HepG2 (cell line): ENCODE measurements around the gene ECHDC1. TPM values are rescaled to one million over a fixed set of nuclear protein-coding genes. Genes with fewer than 3 reads are reported as not detected.

Source experiments
- CBFB ChIP-seq: sonication (generic); formaldehyde crosslinking; IDR thresholded peaks from 2 replicates; pipeline ENCODE4 v1.4.0; 2020; ENCODE audit warnings: missing genetic modification reagents
- CBX1 ChIP-seq: IDR thresholded peaks from one replicate; pipeline ENCODE4 v1.6.1; 2016; ENCODE audit warnings: antibody characterized with exemption, low read depth
- FLYWCH1 ChIP-seq: sonication (generic); formaldehyde crosslinking; IDR thresholded peaks from 2 replicates; pipeline ENCODE4 v1.8.1; 2023; ENCODE audit warnings: mild to moderate bottlenecking, missing genetic modification reagents
- KDM3A ChIP-seq: IDR thresholded peaks from 2 replicates; pipeline ENCODE4 v1.6.1; 2018; ENCODE audit warnings: low read depth, missing compliant biosample characterization
- MED1 ChIP-seq: sonication (generic); formaldehyde crosslinking; IDR thresholded peaks from 2 replicates; pipeline ENCODE4 v1.4.0; 2020; ENCODE audit warnings: missing genetic modification reagents
- MED13 ChIP-seq: sonication (generic); formaldehyde crosslinking; IDR thresholded peaks from 2 replicates; pipeline ENCODE4 v1.5.0; 2020; ENCODE audit warnings: missing genetic modification reagents
- MED8 ChIP-seq: sonication (generic); formaldehyde crosslinking; IDR thresholded peaks from 2 replicates; pipeline ENCODE4 v1.8.1; 2023; ENCODE audit warnings: mild to moderate bottlenecking, missing genetic modification reagents; ENCODE audit not compliant: insufficient replicate concordance
- MEF2D ChIP-seq: sonication (generic); formaldehyde crosslinking; IDR thresholded peaks from 2 replicates; pipeline ENCODE4 v1.5.1; 2020; ENCODE audit warnings: mild to moderate bottlenecking, missing genetic modification reagents
- MLXIP ChIP-seq: sonication (generic); formaldehyde crosslinking; IDR thresholded peaks from 2 replicates; pipeline ENCODE4 v1.9.0; 2021; ENCODE audit warnings: missing genetic modification reagents, borderline replicate concordance
- MTF2 ChIP-seq: sonication (generic); formaldehyde crosslinking; IDR thresholded peaks from 2 replicates; pipeline ENCODE4 v1.5.0; 2020; ENCODE audit warnings: missing genetic modification reagents, borderline replicate concordance
- MXD3 ChIP-seq: IDR thresholded peaks from 2 replicates; pipeline ENCODE4 v1.6.1; 2016; ENCODE audit warnings: mild to moderate bottlenecking, missing biosample characterization, missing genetic modification reagents
- NCOA2 ChIP-seq: sonication (generic); formaldehyde crosslinking; IDR thresholded peaks from 2 replicates; pipeline ENCODE4 v1.8.0; 2022; ENCODE audit warnings: inconsistent platforms
- NR0B2 ChIP-seq: sonication (generic); formaldehyde crosslinking; IDR thresholded peaks from 2 replicates; pipeline ENCODE4 v1.4.0; 2020; ENCODE audit warnings: mild to moderate bottlenecking, missing genetic modification reagents
- RFXANK ChIP-seq: IDR thresholded peaks from 2 replicates; pipeline ENCODE4 v1.6.1; 2016
- SATB2 ChIP-seq: sonication (generic); formaldehyde crosslinking; IDR thresholded peaks from 2 replicates; pipeline ENCODE4 v1.5.0; 2020; ENCODE audit warnings: missing genetic modification reagents
- SMYD3 ChIP-seq: sonication (generic); formaldehyde crosslinking; IDR thresholded peaks from 2 replicates; pipeline ENCODE4 v1.8.1; 2023; ENCODE audit warnings: mild to moderate bottlenecking, missing genetic modification reagents
- U2AF1 ChIP-seq: fragments of 200-400 bp; formaldehyde crosslinking; optimal IDR thresholded peaks from 2 replicates; pipeline ENCODE3; 2017; ENCODE audit warnings: mild to moderate bottlenecking, low read depth, low read length
- ZFP36L2 ChIP-seq: sonication (generic); formaldehyde crosslinking; IDR thresholded peaks from 2 replicates; pipeline ENCODE4 v1.4.0; 2020; ENCODE audit warnings: missing genetic modification reagents
- ZNF230 ChIP-seq: sonication (generic); formaldehyde crosslinking; IDR thresholded peaks from 2 replicates; pipeline ENCODE4 v1.4.0; 2020; ENCODE audit warnings: mild to moderate bottlenecking, missing genetic modification reagents
- ZNF263 ChIP-seq: sonication (generic); formaldehyde crosslinking; IDR thresholded peaks from 2 replicates; pipeline ENCODE4 v1.4.0; 2020; ENCODE audit warnings: missing genetic modification reagents
- ZNF329 ChIP-seq: sonication (generic); formaldehyde crosslinking; IDR thresholded peaks from 2 replicates; pipeline ENCODE4 v1.9.0; 2021; ENCODE audit warnings: low read depth, mild to moderate bottlenecking, missing genetic modification reagents
- ZNF724P ChIP-seq: sonication (generic); formaldehyde crosslinking; IDR thresholded peaks from 2 replicates; pipeline ENCODE4 v1.8.0; 2022; ENCODE audit warnings: missing genetic modification reagents, borderline replicate concordance
- ZNF747 ChIP-seq: sonication (generic); formaldehyde crosslinking; IDR thresholded peaks from 2 replicates; pipeline ENCODE4 v1.8.1; 2023; ENCODE audit warnings: missing genetic modification reagents, mild to moderate bottlenecking, borderline replicate concordance
- ZNF75D ChIP-seq: sonication (generic); formaldehyde crosslinking; IDR thresholded peaks from 2 replicates; pipeline ENCODE4 v1.8.1; 2023; ENCODE audit warnings: missing genetic modification reagents, mild to moderate bottlenecking, borderline replicate concordance
- ZNF891 ChIP-seq: sonication (generic); formaldehyde crosslinking; IDR thresholded peaks from 2 replicates; pipeline ENCODE4 v1.5.0; 2020; ENCODE audit warnings: mild to moderate bottlenecking, missing genetic modification reagents
- polyA plus RNA-seq, 8 experiments: library from polyadenylated mRNA; depleted of rRNA in 3 of 8; stranded (reverse) in 7 of 8; unstranded in 1 of 8; fragments of >200 nt; fragmentation: Illumina TruSeq in 4 of 8; extraction: Trizol in 4 of 8; gene quantifications; 2 replicates each; pipeline versions ENCODE4 v1.2.1 to v1.2.3, GENCODE V29; 2011 to 2016; ENCODE audit warnings: low read depth in 4 of 8, missing spikeins in 1 of 8, mixed read lengths in 1 of 8; ENCODE audit not compliant: insufficient read depth in 1 of 8
- total RNA-seq, 5 experiments: library from RNA; depleted of rRNA; stranded (reverse); fragments of >200 nt; fragmentation: Illumina TruSeq; extraction: Trizol; gene quantifications; 2 replicates each; pipeline ENCODE4 v1.2.3, GENCODE V29; 2016; ENCODE audit warnings: low read depth in 1 of 5
- TF ChIP-seq, protein P1 (sequence below): sonication (generic); formaldehyde crosslinking; IDR thresholded peaks from 2 replicates; pipeline ENCODE4 v1.9.0; 2021; ENCODE audit warnings: missing genetic modification reagents, mild to moderate bottlenecking, borderline replicate concordance

The ECHDC1 gene
- total and polyA plus RNA-seq, 2 of the 13 experiments (the other 11 are each of a cell fraction or from before 2014, with no cell fraction given): 32.8 to 98.1 TPM

- TF ChIP-seq ZNF747 (CRISPR knock-in tag): 0 out of 2 replicates have a peak, but pooled peaks have one; percentile 33
- TF ChIP-seq MTF2 (CRISPR knock-in tag): peak; percentile 27; the same call in 1 of the 2 replicates
- no peak; the same call in 1 of the 2 replicates for TF ChIP-seq SMYD3 (CRISPR knock-in tag)
- TF ChIP-seq, protein P1, sequence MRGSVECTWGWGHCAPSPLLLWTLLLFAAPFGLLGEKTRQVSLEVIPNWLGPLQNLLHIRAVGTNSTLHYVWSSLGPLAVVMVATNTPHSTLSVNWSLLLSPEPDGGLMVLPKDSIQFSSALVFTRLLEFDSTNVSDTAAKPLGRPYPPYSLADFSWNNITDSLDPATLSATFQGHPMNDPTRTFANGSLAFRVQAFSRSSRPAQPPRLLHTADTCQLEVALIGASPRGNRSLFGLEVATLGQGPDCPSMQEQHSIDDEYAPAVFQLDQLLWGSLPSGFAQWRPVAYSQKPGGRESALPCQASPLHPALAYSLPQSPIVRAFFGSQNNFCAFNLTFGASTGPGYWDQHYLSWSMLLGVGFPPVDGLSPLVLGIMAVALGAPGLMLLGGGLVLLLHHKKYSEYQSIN: no peak
- TF ChIP-seq KDM3A (CRISPR knock-in tag): peak; percentile 68; the same call in 1 of the 2 replicates
- TF ChIP-seq MXD3: peak; percentile 85
- no peak; the same call in 1 of the 2 replicates for TF ChIP-seq RFXANK (CRISPR knock-in tag)
- no peak for TF ChIP-seq MED13
- peak; percentile 23; the same call in 1 of the 2 replicates for TF ChIP-seq NR0B2
- TF ChIP-seq MED1: peak; percentile 59
- no peak for TF ChIP-seq SATB2
- 0 out of 2 replicates have a peak, but pooled peaks have one; percentile 36 for TF ChIP-seq MLXIP (CRISPR knock-in tag)
- no peak for TF ChIP-seq FLYWCH1 (CRISPR knock-in tag)
- TF ChIP-seq NCOA2: no peak
- TF ChIP-seq MEF2D: no peak
- 0 out of 2 replicates have a peak, but pooled peaks have one; percentile 3 for TF ChIP-seq ZFP36L2 (CRISPR knock-in tag)
- TF ChIP-seq CBFB (CRISPR knock-in tag): peak; percentile 29; the same call in 1 of the 2 replicates
- TF ChIP-seq CBX1: no peak
- peak; percentile 75 for TF ChIP-seq MED8 (CRISPR knock-in tag)
- TF ChIP-seq ZNF891: peak; percentile 71; the same call in 1 of the 2 replicates
- TF ChIP-seq ZNF75D: no peak
- no peak for TF ChIP-seq U2AF1
- TF ChIP-seq ZNF329 (CRISPR knock-in tag): peak; percentile 88; the same call in 1 of the 2 replicates
- peak; percentile 90; the same call in 1 of the 2 replicates for TF ChIP-seq ZNF230 (CRISPR knock-in tag)
- TF ChIP-seq ZNF724P (CRISPR knock-in tag): peak; percentile 83
- no peak; the same call in none of the 2 replicates for TF ChIP-seq ZNF263
Measured at GRCh38 chr6:127266892-127267645, 76.3 kb downstream of the ECHDC1 start (continued).
